Calu3 (cell line): ENCODE measurements around the gene LIPM. TPM values are rescaled to one million over a fixed set of nuclear protein-coding genes. Genes with fewer than 3 reads are reported as not detected.
A peak's percentile ranks its signal among the peaks of the same experiment; 100 is the strongest.

Experiments
- BruUV-seq: library from RNA; stranded (reverse); fragments of 400-500 nt; replicated peaks from 2 replicates; lab custom pipeline; 2021; lab: Mats Ljungman, UMichigan
- CTCF ChIA-PET: fragments of 300-600 bp; sonication (Branson Sonifier 250); formaldehyde crosslinking; loops from one replicate; lab custom pipeline; 2022; ENCODE audit warnings: antibody characterized with exemption; lab: Charles Lee
- DNase-seq: peaks from one replicate; pipeline ENCODE4 v3.0.0; 2022
- H3K27ac Mint-ChIP-seq: one replicate; pipeline ENCODE4 v1.8.0; 2022; ENCODE audit warnings: mixed read lengths; ENCODE audit not compliant: unreplicated experiment
- H3K27me3 Mint-ChIP-seq: one replicate; pipeline ENCODE4 v1.8.0; 2022; ENCODE audit warnings: mixed read lengths; ENCODE audit not compliant: unreplicated experiment
- H3K36me3 Mint-ChIP-seq: one replicate; pipeline ENCODE4 v1.8.0; 2022; ENCODE audit warnings: mild to moderate bottlenecking, moderate library complexity, mixed read lengths; ENCODE audit not compliant: insufficient read depth, unreplicated experiment
- H3K4me1 Mint-ChIP-seq: one replicate; pipeline ENCODE4 v1.8.0; 2022; ENCODE audit warnings: mild to moderate bottlenecking, low read depth, mixed read lengths; ENCODE audit not compliant: unreplicated experiment
- H3K4me3 Mint-ChIP-seq: one replicate; pipeline ENCODE4 v1.8.0; 2022; ENCODE audit warnings: mild to moderate bottlenecking, low read depth, moderate library complexity, mixed read lengths; ENCODE audit not compliant: unreplicated experiment
- H3K9me3 Mint-ChIP-seq: one replicate; pipeline ENCODE4 v1.8.0; 2022; ENCODE audit warnings: low read depth, mixed read lengths; ENCODE audit not compliant: unreplicated experiment
- intact Hi-C: fragments of 100-400 bp; cut with micrococcal nuclease; formaldehyde crosslinking; loops from one replicate; pipeline ENCODE4 v1.10.0; 2022; ENCODE audit not compliant: unreplicated experiment
- total RNA-seq: library from RNA; stranded (reverse); gene quantifications from 2 replicates; pipeline ENCODE4 v1.2.3, GENCODE V29; 2022
- TF ChIP-seq, protein P1 (sequence below): fragments of 200-600 bp; IDR thresholded peaks from one replicate; pipeline ENCODE4 v1.8.0; 2022; ENCODE audit warnings: antibody characterized with exemption; ENCODE audit not compliant: unreplicated experiment

The LIPM gene
- total RNA-seq, 1 experiment from 2014 or later = not detected

DNA sequence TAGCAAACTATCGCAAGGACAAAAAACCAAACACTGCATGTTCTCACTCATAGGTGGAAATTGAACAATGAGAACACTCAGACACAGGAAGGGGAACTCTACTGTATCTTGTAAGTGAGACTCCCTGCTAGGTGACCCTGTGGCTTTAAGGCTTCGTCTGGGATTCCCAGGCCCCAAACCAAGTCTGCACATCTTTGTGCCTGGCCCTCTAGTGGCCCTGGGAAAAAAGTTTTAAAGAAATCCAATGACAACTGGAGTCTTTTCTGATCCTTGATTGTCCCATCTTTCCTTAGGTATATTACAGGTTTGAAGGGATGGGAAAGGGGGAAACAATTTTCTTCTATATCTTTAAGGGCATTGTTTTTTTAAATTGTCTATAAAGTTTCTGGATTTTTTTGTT, 10.6 kb upstream of the LIPM start:
- H3K4me3 Mint-ChIP-seq = no peak overlapping the region
- CTCF ChIA-PET = no interaction called here
- no peak overlapping the region for H3K27ac Mint-ChIP-seq
- peaks cover 18% of the 10 kb centered on the region for H3K4me1 Mint-ChIP-seq
- TF ChIP-seq, protein P1, sequence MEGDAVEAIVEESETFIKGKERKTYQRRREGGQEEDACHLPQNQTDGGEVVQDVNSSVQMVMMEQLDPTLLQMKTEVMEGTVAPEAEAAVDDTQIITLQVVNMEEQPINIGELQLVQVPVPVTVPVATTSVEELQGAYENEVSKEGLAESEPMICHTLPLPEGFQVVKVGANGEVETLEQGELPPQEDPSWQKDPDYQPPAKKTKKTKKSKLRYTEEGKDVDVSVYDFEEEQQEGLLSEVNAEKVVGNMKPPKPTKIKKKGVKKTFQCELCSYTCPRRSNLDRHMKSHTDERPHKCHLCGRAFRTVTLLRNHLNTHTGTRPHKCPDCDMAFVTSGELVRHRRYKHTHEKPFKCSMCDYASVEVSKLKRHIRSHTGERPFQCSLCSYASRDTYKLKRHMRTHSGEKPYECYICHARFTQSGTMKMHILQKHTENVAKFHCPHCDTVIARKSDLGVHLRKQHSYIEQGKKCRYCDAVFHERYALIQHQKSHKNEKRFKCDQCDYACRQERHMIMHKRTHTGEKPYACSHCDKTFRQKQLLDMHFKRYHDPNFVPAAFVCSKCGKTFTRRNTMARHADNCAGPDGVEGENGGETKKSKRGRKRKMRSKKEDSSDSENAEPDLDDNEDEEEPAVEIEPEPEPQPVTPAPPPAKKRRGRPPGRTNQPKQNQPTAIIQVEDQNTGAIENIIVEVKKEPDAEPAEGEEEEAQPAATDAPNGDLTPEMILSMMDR = no peak
- intact Hi-C loops = loop anchor here (5.0 kb wide), 1 partner anchor 105 kb away; no protein-coding TSS in a partner anchor
- no peaks in the 10 kb centered on the region for H3K9me3 Mint-ChIP-seq
- BruUV-seq = no TSS peak
- H3K36me3 Mint-ChIP-seq = no peaks in the 10 kb centered on the region
- peak; percentile 21 for DNase-seq
- H3K27me3 Mint-ChIP-seq = peaks cover 9% of the 10 kb centered on the region

DNA sequence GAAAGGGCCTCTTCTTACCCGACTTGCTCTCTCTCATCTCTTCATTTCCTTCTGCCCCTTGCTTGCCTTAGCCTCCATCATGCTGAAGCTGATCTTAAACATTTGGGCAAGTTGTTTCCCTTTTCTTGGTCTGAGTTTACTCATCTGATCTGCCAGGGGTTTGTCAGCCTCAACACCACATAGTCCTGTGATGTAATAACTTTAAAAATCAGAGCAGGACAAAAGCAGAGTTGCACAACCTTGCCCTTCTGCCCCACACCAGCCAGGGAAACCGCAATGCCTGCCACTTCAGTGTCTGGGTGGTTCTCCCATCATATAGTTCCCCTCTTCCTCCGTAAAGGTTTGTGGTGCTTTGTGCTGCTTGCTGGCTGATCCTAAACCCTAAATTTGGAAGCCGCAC, 9.9 kb upstream of the LIPM start:
- no TSS peak for BruUV-seq
- DNase-seq = peak; percentile 47
- peaks cover 18% of the 10 kb centered on the region for H3K4me1 Mint-ChIP-seq
- no peaks in the 10 kb centered on the region for H3K36me3 Mint-ChIP-seq
- TF ChIP-seq, protein P1 = no peak
- no peak overlapping the region for H3K4me3 Mint-ChIP-seq
- peaks cover 9% of the 10 kb centered on the region for H3K27me3 Mint-ChIP-seq
- H3K9me3 Mint-ChIP-seq = no peaks in the 10 kb centered on the region
- CTCF ChIA-PET = no interaction called here
- peak overlapping the region; percentile 18 for H3K27ac Mint-ChIP-seq
- intact Hi-C loops = loop anchor here (5.0 kb wide), 1 partner anchor 105 kb away; no protein-coding TSS in a partner anchor

DNA sequence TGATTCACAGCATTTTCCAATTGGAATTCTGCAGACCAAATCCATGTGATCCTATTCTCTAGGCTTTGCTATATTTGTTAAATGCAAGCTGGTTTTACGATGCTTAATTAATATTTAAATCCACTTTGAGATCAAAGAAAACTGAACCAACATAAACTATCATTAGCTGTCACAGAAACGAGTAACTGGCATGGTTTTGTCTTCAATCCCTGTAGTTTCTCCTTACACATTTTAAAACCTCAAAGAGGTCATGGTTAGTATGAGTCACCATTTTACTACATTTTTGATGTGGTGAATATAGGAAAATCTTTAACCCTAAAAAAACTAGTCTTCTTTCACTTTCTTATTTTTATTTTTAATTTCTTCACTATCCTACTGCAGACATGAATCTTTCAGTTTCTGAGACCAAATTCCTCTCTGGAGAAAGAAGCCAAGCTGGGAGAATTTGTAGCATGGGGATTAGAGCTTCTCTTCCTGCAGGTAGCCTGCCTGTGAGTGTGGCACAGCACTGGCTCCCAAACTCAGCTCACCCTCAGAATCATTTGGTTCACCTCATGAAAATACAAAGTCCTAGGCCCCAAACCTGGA, 8.7 kb upstream of the LIPM start:
- BruUV-seq = no TSS peak
- CTCF ChIA-PET = interaction anchor here (0.7 kb wide), 1 partner anchor 14 kb away, joined by 3 read pairs; no protein-coding TSS in a partner anchor
- H3K4me3 Mint-ChIP-seq = no peak overlapping the region

DNA sequence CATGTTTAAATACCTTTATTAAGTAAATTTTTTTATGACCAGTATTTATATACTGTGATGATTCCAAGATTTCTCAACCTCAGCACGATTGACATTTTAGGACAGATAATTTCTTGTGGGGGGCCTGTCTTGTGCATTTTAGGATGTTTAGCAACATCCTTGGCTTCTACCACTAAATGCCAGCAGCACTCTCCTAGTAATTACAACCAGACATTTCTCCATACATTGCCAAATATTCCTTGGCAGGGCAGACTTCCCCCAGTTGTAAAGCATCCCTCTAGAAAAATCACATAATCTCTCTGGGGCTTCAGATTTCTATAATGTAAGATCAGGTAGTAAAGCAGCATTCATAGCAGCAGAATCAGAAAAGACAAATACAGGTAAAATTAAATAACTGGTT, 7.8 kb upstream of the LIPM start:
- H3K27ac Mint-ChIP-seq = no peak overlapping the region
- intact Hi-C loops = loop anchor here (5.0 kb wide), 1 partner anchor 107 kb away; no protein-coding TSS in a partner anchor
- H3K36me3 Mint-ChIP-seq = no peaks in the 10 kb centered on the region
- H3K27me3 Mint-ChIP-seq = no peaks in the 10 kb centered on the region
- TF ChIP-seq, protein P1 = no peak
- no peak for DNase-seq
- H3K4me1 Mint-ChIP-seq = peaks cover 18% of the 10 kb centered on the region
- CTCF ChIA-PET = no interaction called here
- no peaks in the 10 kb centered on the region for H3K9me3 Mint-ChIP-seq
- no peak overlapping the region for H3K4me3 Mint-ChIP-seq
- no TSS peak for BruUV-seq

More for the DNA sequence above, 8.7 kb upstream of the LIPM start:
- H3K27me3 Mint-ChIP-seq = no peaks in the 10 kb centered on the region
- H3K9me3 Mint-ChIP-seq = no peaks in the 10 kb centered on the region
- DNase-seq = no peak
- TF ChIP-seq, protein P1 = no peak
- no peaks in the 10 kb centered on the region for H3K36me3 Mint-ChIP-seq
- intact Hi-C loops = loop anchor here (5.0 kb wide), 1 partner anchor 107 kb away; no protein-coding TSS in a partner anchor
- H3K27ac Mint-ChIP-seq = no peak overlapping the region
- H3K4me1 Mint-ChIP-seq = peaks cover 18% of the 10 kb centered on the region
